Colon (tissue), 2 donors: ENCODE measurements around the gene CHMP3.
"Not testable (repeated sequence)": the region's sequence is repeated elsewhere in the genome, so short reads cannot be mapped to it uniquely, and the experiment has no call there.

ENCODE experiments used
- FAIRE-seq: peaks from 2 replicates; lab custom pipeline; 2012; peaks lifted over from hg19 to GRCh38; lab: Jason Lieb, UNC
- donor health status: control.
- donor health status: control.

The CHMP3 gene

DNA sequence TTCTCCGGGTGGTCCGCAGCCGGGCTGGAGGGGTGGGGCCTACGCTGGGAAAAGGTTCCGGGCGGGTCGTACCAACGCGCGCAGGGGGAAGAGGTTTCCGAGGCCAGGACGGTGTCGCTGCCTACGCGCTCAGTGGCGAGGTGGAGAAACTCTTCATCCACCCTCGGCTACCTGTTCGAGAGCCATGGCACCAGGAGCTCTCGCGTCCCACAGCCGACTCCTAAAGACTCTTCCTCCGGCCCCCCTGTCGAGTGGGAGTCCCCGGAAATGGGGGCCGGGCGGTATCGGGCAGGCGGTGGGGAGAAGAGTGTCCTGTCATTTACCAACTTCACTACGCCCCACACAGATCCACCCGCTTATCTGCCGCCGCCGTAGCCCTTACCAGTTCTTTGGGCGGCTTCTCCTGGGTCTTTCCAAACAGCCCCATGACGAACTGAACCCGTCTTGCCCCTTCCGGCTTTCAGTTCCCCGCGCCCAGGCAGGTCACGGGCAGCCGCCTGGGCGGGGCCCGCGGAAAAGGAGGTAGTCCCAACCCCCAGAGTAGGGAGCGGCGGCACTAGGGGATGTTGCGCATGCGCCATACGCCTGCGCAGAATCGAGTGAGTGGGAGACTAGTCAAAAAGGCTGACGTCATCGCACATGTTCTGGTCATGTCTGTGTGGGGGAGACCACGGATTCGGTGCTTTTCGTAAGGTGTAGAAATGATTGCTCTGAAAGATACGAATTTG lies at the start of gene CHMP3:
Gene CHMP3 (minus strand): TSS at position 522 of the 728 bp plus-strand sequence. CDS start 95 bp downstream, at position 427.
- no peak for FAIRE-seq

DNA sequence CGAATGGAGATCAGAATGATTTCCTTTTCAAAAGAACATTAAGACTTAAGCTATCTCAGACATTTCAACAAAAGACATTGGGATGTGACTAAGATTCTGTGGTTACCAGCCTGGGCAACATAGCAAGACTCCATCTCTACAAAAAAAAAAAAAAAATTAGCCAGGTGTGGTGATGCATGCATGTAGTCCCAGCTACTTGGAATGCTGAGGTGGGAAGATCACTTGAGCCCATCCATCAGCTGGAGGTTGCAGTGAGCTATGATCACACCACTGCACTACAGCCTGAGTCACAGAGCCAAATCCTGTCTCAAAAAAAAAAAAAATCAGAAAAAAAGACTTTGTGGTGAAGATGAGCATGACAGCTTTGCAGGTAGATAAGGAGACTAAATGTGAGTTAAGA lies 47.6 kb upstream of the CHMP3 start:
- FAIRE-seq, result no peak

- no peak for FAIRE-seq
Measured at GRCh38 chr2:86608832-86609410, 45.7 kb upstream of the CHMP3 start.

- no peak for FAIRE-seq
Measured at GRCh38 chr2:86603905-86604304, 40.7 kb upstream of the CHMP3 start.

- FAIRE-seq, result no peak
Measured at GRCh38 chr2:86598966-86599365, 35.7 kb upstream of the CHMP3 start.

- no peak for FAIRE-seq
Measured at GRCh38 chr2:86596118-86596517, 32.9 kb upstream of the CHMP3 start.

DNA sequence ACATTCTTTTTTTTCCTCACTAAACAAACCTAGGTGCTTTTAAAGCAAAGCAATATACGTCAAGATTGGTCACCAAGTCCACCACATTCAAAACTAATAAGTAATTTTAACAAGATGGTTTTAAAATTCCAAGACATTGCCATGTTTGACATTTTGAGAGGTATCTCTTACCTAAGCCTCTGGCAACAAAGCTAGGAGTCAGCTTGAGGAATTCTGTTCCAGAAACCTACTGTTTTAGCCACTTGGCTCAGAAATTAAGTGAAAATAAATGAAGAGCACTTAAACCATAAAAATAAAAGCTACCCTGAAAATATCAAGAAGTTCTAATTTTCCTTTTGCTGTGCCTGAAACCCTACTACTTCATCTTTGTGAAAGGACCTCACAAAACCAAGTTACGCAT lies 30.0 kb upstream of the CHMP3 start:
- FAIRE-seq, result no peak

DNA sequence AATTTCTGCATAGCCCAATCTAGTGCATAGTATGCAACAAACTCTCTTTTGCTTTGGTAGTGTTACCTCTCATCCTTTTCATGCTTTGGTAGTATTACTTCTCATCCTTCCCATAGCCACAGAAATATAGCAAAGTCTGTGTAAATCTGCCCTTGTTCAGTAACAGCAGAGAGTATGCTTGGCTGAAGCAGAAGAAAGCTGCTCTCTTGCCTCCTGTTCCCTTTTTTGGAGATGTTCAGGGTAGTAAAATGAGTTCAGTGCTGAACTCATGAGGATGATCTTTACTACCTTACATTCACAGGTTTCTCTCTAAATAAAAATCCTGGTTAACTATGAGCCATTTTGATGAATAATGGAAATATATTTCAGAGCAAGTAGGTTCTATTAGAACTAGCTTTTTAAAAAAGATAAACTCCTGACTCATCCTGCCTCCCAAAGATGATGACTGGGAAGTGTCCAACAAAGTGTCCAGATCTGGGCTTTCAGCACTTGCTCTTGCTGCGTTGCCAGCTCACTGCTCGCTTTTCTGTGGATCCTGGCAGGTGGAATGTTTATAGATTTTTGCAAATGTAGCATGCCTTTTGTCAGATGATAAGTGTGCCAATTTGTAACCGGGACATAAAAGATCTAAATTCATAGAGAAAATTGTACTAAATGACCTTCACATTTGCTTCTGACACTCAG lies 29.4 kb upstream of the CHMP3 start:
- FAIRE-seq, result no peak

DNA sequence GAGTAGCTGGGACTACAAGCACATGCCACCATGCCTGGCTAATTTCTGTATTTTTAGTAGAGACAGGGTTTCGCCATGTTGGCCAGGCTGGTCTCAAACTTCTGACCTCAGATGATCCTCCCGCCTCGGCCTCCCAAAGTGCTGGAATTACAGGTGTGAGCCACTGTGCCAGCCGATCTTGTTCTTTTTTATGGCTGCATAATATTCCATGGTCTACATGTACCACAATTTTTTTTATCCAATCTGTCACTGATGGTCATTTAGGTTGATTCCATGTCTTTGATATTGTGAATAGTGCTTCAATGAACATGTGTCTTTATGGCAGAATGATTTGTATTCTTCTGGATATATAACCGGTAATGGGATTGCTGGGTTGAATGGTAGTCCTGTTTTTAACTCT lies 26.5 kb upstream of the CHMP3 start:
- FAIRE-seq, result not testable (repeated sequence)

- FAIRE-seq, result no peak
Measured at GRCh38 chr2:86584151-86584913, 21.1 kb upstream of the CHMP3 start.

DNA sequence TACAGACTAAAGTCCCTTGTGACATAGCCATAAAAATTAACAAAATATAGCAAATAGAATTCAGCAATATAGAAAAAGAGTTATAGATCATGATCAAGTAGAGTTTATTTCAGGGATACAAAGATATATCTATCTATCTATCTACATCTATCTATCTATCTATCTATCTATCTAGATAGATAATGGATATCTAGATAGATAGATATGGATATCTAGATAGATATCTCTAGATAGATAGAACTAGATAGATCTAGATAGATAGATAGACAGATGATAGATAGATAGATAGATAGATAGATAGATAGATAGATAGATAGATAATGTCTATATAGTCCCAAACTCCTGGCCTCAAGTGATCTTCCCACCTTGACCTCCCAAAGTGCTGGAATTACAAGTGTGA lies 17.3 kb upstream of the CHMP3 start:
- no peak for FAIRE-seq

GRCh38 chr2:86577817-86578456 lies 14.7 kb upstream of the CHMP3 start:
- FAIRE-seq, result no peak

DNA sequence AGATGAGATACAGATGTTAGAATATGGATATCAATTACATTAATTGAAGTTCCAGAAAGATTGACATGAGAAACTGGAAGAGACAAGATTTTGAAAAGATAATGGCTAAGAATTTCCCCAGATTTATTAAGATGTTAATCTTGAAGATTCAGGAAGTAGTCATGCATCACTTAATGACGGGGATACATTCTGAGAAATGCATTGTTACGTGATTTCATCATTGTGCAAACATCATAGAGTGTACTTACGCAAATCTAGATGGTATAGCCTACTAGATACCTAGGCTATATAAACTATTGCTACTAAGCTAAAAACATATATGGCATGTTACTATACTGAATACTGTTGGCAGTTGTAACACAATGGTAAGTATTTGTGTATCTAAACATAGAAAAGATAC lies 6.8 kb upstream of the CHMP3 start:
- FAIRE-seq, result no peak

DNA sequence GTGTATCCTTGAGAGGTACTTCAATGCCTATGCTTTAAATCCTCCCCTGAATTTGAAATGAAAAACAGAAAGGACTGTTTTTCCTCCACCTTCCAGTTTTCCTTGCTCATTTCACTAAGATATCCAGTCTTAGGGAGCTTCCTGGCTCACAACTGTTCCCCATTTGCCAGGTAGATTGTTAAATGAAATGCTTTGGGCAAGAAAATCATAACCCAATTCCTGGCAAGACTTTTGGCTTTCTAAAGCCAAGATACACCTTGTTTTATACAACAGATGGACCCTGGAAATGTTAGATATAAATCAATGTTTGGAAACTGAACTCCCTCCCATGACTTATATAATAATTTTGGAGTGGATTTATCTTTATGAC lies 3.6 kb upstream of the CHMP3 start:
- no peak for FAIRE-seq

- no peak for FAIRE-seq
Measured at GRCh38 chr2:86566158-86566820, 3.0 kb upstream of the CHMP3 start.

DNA sequence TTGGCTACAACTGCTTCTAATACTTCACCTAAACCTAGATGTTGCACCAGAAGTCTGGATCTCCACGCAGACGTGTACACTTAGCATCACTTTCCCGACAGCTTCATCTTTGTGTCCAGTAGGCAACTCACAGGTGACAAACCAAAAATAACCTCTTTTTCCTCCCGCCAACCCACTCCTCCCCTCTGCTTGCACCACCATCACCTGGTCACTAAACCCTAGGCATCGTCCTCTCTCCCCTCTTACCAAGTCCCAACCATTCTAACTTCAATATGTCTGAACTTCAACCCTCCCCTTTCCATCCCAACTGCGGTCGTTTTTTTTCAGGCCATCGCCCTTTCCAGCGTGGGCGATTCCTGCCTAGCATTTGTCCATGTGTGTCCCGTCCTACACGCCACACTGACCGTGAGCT lies 413 bp upstream of the CHMP3 start:
- no peak for FAIRE-seq

DNA sequence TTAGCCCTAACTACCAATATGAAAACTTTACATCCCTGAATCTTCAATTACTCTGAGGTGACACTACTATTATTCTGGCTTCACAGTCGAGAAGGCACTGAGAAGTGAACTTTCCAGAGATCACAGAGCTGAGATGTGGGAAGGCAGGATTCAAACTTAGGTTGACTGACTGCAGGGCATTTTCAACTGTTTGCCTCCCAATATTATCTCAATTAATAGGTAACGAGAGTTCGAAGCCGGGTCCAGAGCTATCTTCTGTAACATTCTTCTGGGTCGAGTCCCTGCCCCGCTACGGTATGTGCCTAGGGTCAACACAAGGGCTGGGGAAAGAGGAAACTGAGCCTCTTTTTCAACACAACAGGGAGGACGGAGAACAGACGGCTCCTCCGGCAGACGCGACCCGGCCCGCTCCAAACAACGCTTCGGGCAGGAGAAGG lies 740 bp downstream of the CHMP3 start:
- FAIRE-seq, result no peak

- no peak for FAIRE-seq
Measured at GRCh38 chr2:86557836-86558235, 5.4 kb downstream of the CHMP3 start.

DNA sequence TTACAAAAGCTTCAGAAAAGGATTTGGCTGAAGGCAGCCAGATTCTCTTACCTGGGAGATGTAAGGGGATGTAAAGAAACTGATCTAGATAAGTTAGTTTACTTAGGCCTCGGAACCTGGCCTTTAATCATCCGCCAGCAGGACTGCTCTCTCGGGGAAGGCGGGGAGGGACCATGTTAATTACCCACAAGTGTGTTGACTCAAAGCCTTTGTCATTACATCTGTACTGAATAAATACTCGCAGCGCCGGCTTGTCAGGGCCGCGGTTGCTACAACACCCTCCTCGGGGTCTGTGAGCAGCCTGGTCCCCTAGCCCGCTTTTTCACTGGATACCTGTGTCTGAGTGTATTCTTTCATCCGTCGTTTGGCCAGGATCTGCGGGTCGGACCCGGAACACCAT lies 6.7 kb downstream of the CHMP3 start:
- FAIRE-seq, result no peak

DNA sequence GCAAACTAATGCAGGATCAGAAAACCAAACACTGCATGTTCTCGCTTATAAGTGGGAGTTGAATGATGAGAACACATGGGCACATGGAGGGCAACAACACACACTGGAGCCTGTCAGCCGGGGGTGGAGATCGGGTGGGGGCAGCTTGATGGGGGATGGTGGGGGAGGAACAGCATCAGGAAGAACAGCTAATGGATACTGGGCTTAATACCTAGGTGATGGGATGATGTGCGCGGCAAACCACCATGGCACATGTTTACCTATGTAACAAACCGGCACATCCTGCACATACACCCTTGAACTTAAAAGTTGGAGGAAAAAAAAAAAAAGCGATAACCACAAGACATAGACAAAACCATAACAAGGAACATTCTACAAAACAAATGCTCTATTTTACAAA lies 10.4 kb downstream of the CHMP3 start:
- no peak for FAIRE-seq

- FAIRE-seq, result not testable (repeated sequence)
Measured at GRCh38 chr2:86549963-86550725, 13.1 kb downstream of the CHMP3 start.
